Fibroblast of mammary gland (primary cell): ENCODE data around the gene RHCG.

Experiments
- DNase-seq: peaks from one replicate; pipeline ENCODE4 v3.0.0-alpha.2; 2010; ENCODE audit warnings: low read depth
- H3K4me3 ChIP-seq: 2 replicates; pipeline ENCODE4 v1.5.1; 2011; ENCODE audit warnings: low read depth, mild to moderate bottlenecking, low read length, moderate library complexity; ENCODE audit not compliant: control insufficient read depth
- CTCF ChIP-seq: conservative IDR thresholded peaks from 2 replicates; pipeline ENCODE4 v1.5.1; 2011; ENCODE audit warnings: low read depth, low read length, inconsistent platforms; ENCODE audit not compliant: control insufficient read depth, insufficient read depth

RHCG gene

GRCh38 chr15:89530976-89531375 lies 34.6 kb upstream of the RHCG start:
- no peak for DNase-seq
- no peak overlapping the region for H3K4me3 ChIP-seq
- TF ChIP-seq CTCF: no peak

- no peak for TF ChIP-seq CTCF
- DNase-seq: no peak
- no peak overlapping the region for H3K4me3 ChIP-seq
Measured at GRCh38 chr15:89528757-89529352, 32.5 kb upstream of the RHCG start.

GRCh38 chr15:89526601-89527441 lies 30.4 kb upstream of the RHCG start:
- no peak for TF ChIP-seq CTCF
- H3K4me3 ChIP-seq: no peak overlapping the region
- DNase-seq: no peak

GRCh38 chr15:89526181-89526580 lies 29.8 kb upstream of the RHCG start:
- H3K4me3 ChIP-seq: no peak overlapping the region
- TF ChIP-seq CTCF: no peak
- DNase-seq: no peak

GRCh38 chr15:89524184-89524583 lies 27.8 kb upstream of the RHCG start:
- H3K4me3 ChIP-seq: no peak overlapping the region
- DNase-seq: no peak
- no peak for TF ChIP-seq CTCF

- no peak for TF ChIP-seq CTCF
- H3K4me3 ChIP-seq: no peak overlapping the region
- no peak for DNase-seq
Measured at GRCh38 chr15:89523101-89523500, 26.7 kb upstream of the RHCG start.

GRCh38 chr15:89521605-89522004 lies 25.2 kb upstream of the RHCG start:
- no peak overlapping the region for H3K4me3 ChIP-seq
- no peak for DNase-seq
- no peak for TF ChIP-seq CTCF
